ENCODE results near the gene MRC1. TPM values are rescaled to one million over a fixed set of nuclear protein-coding genes. Genes with fewer than 3 reads are reported as not detected.

The MRC1 gene
- total RNA-seq, 4 donors from 2014 or later, result 8.1 to 22.0 (median 11.1) TPM

DNA sequence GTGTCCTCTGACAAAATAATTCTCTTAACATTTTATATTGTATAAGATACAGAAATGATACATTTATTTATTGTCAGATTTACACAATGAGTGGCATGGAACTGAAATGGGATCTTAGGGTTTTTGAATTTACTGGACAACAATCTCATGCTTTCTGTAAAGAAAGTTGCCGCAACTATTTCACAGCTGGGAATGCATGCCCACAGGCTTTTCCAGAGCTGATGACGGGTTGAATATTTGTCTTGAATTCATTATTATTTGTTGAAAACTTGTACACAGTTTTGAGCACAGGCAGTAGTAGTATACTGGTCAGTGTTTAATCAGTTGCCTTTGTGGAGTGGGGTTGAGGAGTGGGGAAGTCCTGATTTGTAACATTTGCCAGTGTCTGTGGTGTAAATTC, 20.5 kb upstream of the MRC1 start:
- Histone ChIP-seq H3K4me1 (peaks cover 0 to 3% (median 0%) of the 10 kb centered on the region in 4 donors), H3K27ac (no peak overlapping the region), H3K9me3 (no peaks in the 10 kb centered on the region), H3K4me3 (no peak overlapping the region), H3K27me3 (no peaks in the 10 kb centered on the region), H3K36me3 (no peaks in the 10 kb centered on the region)
- TF ChIP-seq, protein P1, sequence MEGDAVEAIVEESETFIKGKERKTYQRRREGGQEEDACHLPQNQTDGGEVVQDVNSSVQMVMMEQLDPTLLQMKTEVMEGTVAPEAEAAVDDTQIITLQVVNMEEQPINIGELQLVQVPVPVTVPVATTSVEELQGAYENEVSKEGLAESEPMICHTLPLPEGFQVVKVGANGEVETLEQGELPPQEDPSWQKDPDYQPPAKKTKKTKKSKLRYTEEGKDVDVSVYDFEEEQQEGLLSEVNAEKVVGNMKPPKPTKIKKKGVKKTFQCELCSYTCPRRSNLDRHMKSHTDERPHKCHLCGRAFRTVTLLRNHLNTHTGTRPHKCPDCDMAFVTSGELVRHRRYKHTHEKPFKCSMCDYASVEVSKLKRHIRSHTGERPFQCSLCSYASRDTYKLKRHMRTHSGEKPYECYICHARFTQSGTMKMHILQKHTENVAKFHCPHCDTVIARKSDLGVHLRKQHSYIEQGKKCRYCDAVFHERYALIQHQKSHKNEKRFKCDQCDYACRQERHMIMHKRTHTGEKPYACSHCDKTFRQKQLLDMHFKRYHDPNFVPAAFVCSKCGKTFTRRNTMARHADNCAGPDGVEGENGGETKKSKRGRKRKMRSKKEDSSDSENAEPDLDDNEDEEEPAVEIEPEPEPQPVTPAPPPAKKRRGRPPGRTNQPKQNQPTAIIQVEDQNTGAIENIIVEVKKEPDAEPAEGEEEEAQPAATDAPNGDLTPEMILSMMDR (IDR thresholded peaks at IDR 0.05), result no peak
- TF ChIP-seq POLR2A (IDR thresholded peaks at IDR 0.05), result no peak
- no peak for DNase-seq

DNA sequence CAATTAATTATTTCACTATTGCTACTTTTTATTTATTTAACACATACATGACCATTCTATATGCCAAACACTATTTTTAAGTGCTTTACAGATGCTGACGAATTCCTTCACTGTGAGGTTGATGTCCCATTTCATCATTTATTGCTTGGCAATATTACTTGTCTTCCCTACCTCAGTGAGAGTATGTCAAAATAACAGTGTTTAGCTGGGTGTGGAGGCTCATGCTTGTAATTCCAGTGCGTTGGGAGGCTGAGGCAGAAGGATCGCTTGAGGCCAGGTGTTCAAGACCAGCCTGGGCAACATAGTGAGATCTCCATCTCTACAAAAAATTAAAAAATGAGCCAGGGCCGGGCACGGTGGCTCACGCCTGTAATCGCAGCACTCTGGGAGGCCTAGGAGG, 19.8 kb upstream of the MRC1 start:
- TF ChIP-seq, protein P1 (IDR thresholded peaks at IDR 0.05), result no peak
- TF ChIP-seq POLR2A (IDR thresholded peaks at IDR 0.05), result no peak
- DNase-seq, result no peak
- no peak overlapping the region for H3K27ac ChIP-seq
- no peaks in the 10 kb centered on the region for H3K36me3 ChIP-seq
- H3K4me3 ChIP-seq, result no peak overlapping the region
- H3K4me1 ChIP-seq, result peaks cover 0 to 3% (median 0%) of the 10 kb centered on the region in 4 donors
- no peaks in the 10 kb centered on the region for H3K9me3 ChIP-seq
- no peaks in the 10 kb centered on the region for H3K27me3 ChIP-seq

DNA sequence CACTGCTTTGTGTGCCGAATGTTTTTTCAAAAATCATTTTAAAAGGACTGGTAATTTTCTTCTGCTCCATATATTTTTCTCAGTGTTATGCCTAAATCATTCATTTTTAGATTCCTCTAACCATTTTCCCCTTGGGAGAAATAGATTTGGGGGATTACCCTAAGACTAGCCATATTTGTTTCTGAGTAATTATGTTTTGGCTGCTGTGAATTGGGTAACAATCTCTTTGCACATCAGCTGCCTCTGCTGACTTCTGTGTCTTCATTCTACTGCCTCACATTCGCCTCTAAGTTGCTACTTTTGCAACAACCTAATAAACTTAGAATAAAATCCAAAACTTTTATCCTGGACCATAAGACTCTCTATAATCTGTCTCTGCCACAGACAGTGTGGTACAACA, 18.5 kb upstream of the MRC1 start:
- no peak for TF ChIP-seq POLR2A (IDR thresholded peaks at IDR 0.05)
- TF ChIP-seq, protein P1 (IDR thresholded peaks at IDR 0.05), result no peak
- DNase-seq, result no peak
- Histone ChIP-seq H3K36me3 (no peaks in the 10 kb centered on the region), H3K27ac (no peak overlapping the region), H3K9me3 (no peaks in the 10 kb centered on the region), H3K4me1 (peaks cover 0 to 15% (median 0%) of the 10 kb centered on the region in 4 donors), H3K27me3 (no peaks in the 10 kb centered on the region), H3K4me3 (no peak overlapping the region)

DNA sequence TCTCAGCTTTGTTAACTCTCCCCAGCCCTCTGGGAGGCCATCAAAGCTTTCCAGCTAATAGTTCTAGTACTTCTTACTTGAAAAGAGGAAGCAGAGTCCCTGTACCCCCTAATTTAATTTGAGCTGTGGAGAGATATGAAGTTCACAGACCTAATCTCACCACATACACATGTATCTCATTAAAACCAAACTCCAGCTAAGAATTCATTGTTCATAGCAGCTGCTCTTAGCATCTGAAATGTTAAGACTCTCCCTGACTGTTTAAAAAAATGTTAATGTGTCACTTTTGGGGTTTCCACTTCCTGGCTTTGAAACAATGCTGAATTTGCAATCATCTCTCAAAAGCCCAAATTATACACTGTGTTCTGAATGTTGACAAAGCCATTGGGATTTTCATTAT, 16.2 kb upstream of the MRC1 start:
- TF ChIP-seq POLR2A (IDR thresholded peaks at IDR 0.05), result no peak
- TF ChIP-seq, protein P1 (IDR thresholded peaks at IDR 0.05), result no peak
- H3K36me3 ChIP-seq, result no peaks in the 10 kb centered on the region
- H3K9me3 ChIP-seq, result no peaks in the 10 kb centered on the region
- peak overlapping the region in 1 of 4 donors; percentile 17 for H3K27ac ChIP-seq
- DNase-seq, result no peak
- H3K4me1 ChIP-seq, result peaks cover 0 to 27% (median 0%) of the 10 kb centered on the region in 4 donors
- no peaks in the 10 kb centered on the region for H3K27me3 ChIP-seq
- H3K4me3 ChIP-seq, result no peak overlapping the region

DNA sequence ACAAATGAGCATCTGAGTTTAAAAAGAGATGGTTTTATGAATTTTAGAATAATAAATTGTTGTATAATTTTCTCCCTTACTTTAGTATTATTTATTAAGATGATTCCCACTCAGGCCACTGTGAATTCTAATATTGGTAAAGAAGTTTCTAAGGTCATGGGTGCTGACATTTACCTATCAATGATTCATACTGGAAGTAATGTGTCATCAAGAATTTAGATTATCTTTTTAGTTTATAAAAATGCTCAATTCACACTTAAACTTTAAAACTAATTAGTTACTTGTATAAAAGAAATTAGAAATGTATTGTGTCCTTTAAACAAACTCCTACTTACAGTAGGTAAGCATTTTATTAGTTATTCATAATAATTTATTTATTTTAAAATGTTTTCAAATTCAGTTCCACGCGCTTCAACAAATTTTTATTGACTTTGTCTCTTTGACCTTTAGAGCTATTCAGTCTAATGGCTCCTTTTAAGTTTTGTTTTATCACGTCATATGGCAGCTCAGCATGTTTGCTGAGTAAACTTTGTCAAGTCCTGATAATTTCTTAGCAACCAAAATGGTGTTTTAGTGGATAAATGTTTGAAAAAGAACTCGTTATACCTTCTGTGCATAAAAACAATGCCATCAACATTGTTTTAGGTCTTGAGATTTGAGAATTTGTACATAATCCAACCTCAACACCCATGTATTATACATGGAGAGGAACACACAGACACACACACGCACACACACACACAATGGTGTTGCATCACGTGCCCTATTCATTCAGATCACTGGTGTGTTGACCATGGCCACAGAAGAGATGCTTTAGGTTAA, 15.1 kb upstream of the MRC1 start:
- DNase-seq, result no peak
- Histone ChIP-seq H3K36me3 (no peaks in the 10 kb centered on the region), H3K4me1 (peaks cover 0 to 27% (median 0%) of the 10 kb centered on the region in 4 donors), H3K4me3 (no peak overlapping the region), H3K27me3 (no peaks in the 10 kb centered on the region), H3K27ac (peak overlapping the region in 3 of 4 donors; percentile 8 to 75 (median 65)), H3K9me3 (no peaks in the 10 kb centered on the region)
- TF ChIP-seq, protein P1 (IDR thresholded peaks at IDR 0.05), result no peak
- no peak for TF ChIP-seq POLR2A (IDR thresholded peaks at IDR 0.05)

Measured in Peyer's patch (tissue), 4 donors.